WTC11 (cell line): ENCODE data around the gene RFX3.

Source experiments
- NFE2L1 ChIP-seq: sonication (generic); formaldehyde crosslinking; IDR thresholded peaks from 2 replicates; pipeline ENCODE4 v1.8.1; 2023; ENCODE audit warnings: missing genetic modification reagents
- TCF7 ChIP-seq: sonication (generic); formaldehyde crosslinking; IDR thresholded peaks from 2 replicates; pipeline ENCODE4 v1.8.0; 2022; ENCODE audit warnings: mild to moderate bottlenecking, low read depth, missing genetic modification reagents, moderate library complexity
- TF ChIP-seq, protein P1 (sequence below): fragments of 200-600 bp; IDR thresholded peaks from 2 replicates; pipeline ENCODE4 v1.8.0; 2022; ENCODE audit warnings: antibody characterized with exemption
- TF ChIP-seq, protein P2 (sequence below): sonication (generic); formaldehyde crosslinking; IDR thresholded peaks from 2 replicates; pipeline ENCODE4 v1.8.0; 2022; ENCODE audit warnings: missing genetic modification reagents
- TF ChIP-seq, protein P3 (sequence below): fragments of 250-450 bp; sonication (Bioruptor Pico); conservative IDR thresholded peaks from 2 replicates; pipeline ENCODE4 v1.9.0; 2021; ENCODE audit warnings: mild to moderate bottlenecking

DNA sequence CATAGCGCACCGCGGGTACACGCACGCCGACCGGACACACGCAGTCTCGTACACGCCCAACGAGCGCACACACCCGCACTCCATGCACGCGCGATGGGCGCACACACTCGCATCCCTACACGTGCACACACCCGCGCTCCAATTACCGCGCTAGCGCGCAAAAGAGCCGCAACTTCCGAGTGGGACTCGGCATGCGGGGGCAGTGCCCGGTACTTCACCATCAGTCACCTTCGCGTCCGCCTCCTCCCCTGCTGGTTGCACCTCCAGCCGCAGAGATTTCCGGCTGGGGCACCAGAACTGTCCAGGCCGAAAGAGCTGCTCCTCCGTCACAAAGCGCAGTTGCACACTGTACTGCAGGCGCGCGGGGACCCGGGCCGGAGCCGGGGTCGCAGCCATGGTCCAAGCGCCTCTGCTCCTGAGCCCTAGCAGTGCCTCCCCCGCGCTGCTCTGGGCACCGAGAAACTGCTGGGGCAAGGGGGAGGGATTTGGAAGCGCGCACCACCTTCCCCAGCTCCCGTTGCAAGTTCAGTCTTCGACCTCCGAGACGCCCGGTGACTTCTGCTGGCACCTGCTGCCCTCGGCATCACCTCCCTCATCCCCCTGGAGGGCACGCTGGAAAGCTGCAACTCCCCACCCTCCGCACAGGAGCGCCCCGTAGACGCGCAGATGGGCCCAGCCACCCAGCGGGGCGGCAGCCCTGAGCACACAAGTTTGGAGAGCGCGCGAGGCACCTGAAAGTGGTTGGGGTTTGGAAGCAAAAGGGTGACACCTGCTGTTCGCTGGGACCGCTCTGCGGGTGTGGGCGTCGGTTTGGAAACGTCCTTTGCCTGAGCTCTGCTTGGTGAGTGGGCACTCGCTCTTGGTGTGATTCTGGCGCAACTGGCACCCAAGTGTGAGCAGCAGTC, 344.5 kb downstream of the RFX3 start:
- TF ChIP-seq NFE2L1 (CRISPR knock-in tag) (no peak), TCF7 (CRISPR knock-in tag) (no peak)
- TF ChIP-seq, protein P1, sequence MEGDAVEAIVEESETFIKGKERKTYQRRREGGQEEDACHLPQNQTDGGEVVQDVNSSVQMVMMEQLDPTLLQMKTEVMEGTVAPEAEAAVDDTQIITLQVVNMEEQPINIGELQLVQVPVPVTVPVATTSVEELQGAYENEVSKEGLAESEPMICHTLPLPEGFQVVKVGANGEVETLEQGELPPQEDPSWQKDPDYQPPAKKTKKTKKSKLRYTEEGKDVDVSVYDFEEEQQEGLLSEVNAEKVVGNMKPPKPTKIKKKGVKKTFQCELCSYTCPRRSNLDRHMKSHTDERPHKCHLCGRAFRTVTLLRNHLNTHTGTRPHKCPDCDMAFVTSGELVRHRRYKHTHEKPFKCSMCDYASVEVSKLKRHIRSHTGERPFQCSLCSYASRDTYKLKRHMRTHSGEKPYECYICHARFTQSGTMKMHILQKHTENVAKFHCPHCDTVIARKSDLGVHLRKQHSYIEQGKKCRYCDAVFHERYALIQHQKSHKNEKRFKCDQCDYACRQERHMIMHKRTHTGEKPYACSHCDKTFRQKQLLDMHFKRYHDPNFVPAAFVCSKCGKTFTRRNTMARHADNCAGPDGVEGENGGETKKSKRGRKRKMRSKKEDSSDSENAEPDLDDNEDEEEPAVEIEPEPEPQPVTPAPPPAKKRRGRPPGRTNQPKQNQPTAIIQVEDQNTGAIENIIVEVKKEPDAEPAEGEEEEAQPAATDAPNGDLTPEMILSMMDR = no peak
- TF ChIP-seq, protein P2, sequence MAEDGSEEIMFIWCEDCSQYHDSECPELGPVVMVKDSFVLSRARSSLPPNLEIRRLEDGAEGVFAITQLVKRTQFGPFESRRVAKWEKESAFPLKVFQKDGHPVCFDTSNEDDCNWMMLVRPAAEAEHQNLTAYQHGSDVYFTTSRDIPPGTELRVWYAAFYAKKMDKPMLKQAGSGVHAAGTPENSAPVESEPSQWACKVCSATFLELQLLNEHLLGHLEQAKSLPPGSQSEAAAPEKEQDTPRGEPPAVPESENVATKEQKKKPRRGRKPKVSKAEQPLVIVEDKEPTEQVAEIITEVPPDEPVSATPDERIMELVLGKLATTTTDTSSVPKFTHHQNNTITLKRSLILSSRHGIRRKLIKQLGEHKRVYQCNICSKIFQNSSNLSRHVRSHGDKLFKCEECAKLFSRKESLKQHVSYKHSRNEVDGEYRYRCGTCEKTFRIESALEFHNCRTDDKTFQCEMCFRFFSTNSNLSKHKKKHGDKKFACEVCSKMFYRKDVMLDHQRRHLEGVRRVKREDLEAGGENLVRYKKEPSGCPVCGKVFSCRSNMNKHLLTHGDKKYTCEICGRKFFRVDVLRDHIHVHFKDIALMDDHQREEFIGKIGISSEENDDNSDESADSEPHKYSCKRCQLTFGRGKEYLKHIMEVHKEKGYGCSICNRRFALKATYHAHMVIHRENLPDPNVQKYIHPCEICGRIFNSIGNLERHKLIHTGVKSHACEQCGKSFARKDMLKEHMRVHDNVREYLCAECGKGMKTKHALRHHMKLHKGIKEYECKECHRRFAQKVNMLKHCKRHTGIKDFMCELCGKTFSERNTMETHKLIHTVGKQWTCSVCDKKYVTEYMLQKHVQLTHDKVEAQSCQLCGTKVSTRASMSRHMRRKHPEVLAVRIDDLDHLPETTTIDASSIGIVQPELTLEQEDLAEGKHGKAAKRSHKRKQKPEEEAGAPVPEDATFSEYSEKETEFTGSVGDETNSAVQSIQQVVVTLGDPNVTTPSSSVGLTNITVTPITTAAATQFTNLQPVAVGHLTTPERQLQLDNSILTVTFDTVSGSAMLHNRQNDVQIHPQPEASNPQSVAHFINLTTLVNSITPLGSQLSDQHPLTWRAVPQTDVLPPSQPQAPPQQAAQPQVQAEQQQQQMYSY (CRISPR knock-in tag) = no peak
- TF ChIP-seq, protein P3, sequence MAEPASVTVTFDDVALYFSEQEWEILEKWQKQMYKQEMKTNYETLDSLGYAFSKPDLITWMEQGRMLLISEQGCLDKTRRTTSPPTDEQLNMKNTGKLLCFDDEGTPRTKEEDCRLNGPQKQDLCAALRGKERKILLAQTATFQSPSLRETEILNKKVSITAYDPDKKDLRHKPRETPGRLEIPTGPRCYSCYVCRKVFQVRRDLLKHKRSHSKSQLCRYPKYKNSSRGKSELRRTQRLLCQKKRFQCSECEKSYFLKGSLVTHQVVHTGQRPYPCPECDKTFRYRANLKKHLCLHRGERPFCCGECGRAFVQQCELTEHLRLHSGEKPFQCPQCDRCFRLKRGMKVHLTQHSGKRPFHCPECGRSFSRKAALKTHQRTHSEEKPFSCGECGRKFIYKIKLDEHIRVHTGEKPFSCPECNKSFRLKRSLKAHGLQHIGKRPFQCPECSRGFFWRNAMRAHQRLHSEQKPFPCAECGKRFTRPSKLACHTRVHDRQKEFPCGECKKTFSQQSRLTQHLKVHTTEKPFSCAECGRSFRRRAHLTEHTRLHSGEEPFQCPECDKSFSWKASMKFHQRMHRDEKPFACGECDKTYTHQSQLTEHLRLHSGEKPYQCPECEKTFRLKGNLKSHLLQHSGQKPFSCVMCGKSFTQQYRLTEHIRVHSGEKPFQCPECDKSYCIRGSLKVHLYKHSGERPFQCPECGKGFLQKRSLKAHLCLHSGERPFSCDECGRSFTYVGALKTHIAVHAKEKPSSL (CRISPR knock-in tag) = no peak
